HUES64 (cell line): ENCODE measurements around the gene ERC2.

Experiments used
- H3K27ac ChIP-seq: 2 replicates; pipeline ENCODE4 v1.7.0; 2013; ENCODE audit warnings: low read depth, low read length, inconsistent platforms
- H3K27me3 ChIP-seq: 2 replicates; pipeline ENCODE4 v1.6.1; 2013; ENCODE audit warnings: mild to moderate bottlenecking, low read length; ENCODE audit not compliant: insufficient read depth
- H3K36me3 ChIP-seq: 2 replicates; pipeline ENCODE4 v1.6.1; 2013; ENCODE audit warnings: mild to moderate bottlenecking, low read length; ENCODE audit not compliant: insufficient read depth
- H3K4me1 ChIP-seq: 2 replicates; pipeline ENCODE4 v1.6.1; 2013; ENCODE audit warnings: mild to moderate bottlenecking, low read length, moderate library complexity; ENCODE audit not compliant: insufficient read depth
- H3K4me3 ChIP-seq: 2 replicates; pipeline ENCODE4 v1.5.1; 2013; ENCODE audit warnings: mild to moderate bottlenecking, low read length, moderate library complexity
- H3K9ac ChIP-seq: 2 replicates; pipeline ENCODE4 v1.6.1; 2013; ENCODE audit warnings: mild to moderate bottlenecking, low read depth, low read length
- H3K9me3 ChIP-seq: 2 replicates; pipeline ENCODE4 v1.6.1; 2013; ENCODE audit warnings: low read depth, low read length; ENCODE audit not compliant: insufficient read depth
- WGBS: fragments of 150-250, 120-280 bp; methylation state at CpG from one replicate; pipeline ENCODE4 v1.1.7; 2013; ENCODE audit warnings: missing lambda C conversion rate; 5-methylcytosine and 5-hydroxymethylcytosine counted together

The ERC2 gene

DNA sequence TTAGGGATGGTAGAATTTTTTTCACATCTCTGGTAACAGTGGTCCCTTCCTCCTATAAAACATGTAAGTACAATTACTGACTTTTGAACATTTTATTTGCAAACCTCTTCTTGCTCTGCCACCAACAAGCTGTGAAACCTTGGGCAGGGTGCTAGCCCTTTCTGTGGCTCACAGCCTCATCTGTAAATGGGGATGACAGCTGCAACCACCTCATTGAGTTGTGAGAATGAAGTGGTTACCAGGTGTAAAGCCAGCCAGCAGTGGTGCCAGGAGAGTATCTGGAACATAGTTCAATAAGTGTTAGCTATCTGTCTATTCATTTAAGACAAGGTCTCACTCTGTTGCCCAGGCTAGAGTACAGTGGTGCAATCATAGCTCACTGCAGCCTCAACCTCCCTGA, 278.1 kb downstream of the ERC2 start:
- Histone ChIP-seq H3K4me1 (no peaks in the 10 kb centered on the region), H3K9ac (no peak overlapping the region), H3K27ac (no peak overlapping the region), H3K9me3 (no peaks in the 10 kb centered on the region), H3K36me3 (no peaks in the 10 kb centered on the region), H3K27me3 (no peaks in the 10 kb centered on the region), H3K4me3 (no peak overlapping the region)

DNA sequence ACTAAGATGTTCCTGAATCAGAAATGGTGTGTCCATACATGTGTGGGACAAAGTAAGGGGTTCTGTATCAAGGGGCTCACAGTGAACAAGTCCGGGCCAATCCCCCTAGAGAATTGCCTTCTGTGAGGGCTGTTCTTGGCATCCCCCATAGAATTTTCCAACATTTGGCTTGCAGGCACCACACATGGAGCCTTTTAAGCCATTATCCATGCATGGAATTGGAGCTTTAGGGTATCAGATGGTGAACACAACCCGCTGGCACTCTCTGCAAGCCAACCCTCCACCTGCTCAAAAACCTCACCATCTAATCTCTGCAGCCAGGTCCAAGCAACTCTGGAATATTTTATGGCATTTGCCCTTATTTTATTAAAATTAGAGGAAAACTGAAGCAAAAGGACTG, 278.7 kb downstream of the ERC2 start:
- 100% methylated on average over 2 of the region's 2 CpGs for WGBS
- no peak overlapping the region for H3K27ac ChIP-seq

DNA sequence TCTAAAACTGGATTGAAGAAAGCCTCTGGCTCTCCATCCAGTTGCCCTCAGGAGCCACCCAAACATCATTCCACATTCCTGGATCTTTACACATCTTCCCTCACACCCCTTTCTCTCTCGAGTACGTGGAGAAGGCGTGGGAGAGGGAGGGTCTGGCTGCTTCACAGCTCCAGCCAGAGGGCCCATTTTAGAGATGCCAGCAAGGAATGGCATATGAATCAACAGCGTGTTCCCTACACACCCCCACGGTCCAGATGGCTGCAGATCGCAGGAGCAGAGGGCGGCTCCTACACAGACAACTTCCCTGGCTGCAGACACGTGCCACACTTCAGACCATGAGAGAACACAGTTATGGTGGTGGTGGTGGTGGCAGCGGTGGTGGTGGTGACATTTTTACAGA, 280.1 kb downstream of the ERC2 start:
- no peaks in the 10 kb centered on the region for H3K27me3 ChIP-seq
- WGBS, result 98% methylated on average over 9 of the region's 9 CpGs
- no peak overlapping the region for H3K4me3 ChIP-seq
- H3K9me3 ChIP-seq, result no peaks in the 10 kb centered on the region
- H3K9ac ChIP-seq, result no peak overlapping the region
- no peak overlapping the region for H3K27ac ChIP-seq
- no peaks in the 10 kb centered on the region for H3K36me3 ChIP-seq
- no peaks in the 10 kb centered on the region for H3K4me1 ChIP-seq

More for the DNA sequence above, 278.7 kb downstream of the ERC2 start:
- no peaks in the 10 kb centered on the region for H3K9me3 ChIP-seq
- H3K27me3 ChIP-seq, result no peaks in the 10 kb centered on the region
- no peaks in the 10 kb centered on the region for H3K36me3 ChIP-seq
- no peak overlapping the region for H3K9ac ChIP-seq
- H3K4me1 ChIP-seq, result no peaks in the 10 kb centered on the region
- H3K4me3 ChIP-seq, result no peak overlapping the region

DNA sequence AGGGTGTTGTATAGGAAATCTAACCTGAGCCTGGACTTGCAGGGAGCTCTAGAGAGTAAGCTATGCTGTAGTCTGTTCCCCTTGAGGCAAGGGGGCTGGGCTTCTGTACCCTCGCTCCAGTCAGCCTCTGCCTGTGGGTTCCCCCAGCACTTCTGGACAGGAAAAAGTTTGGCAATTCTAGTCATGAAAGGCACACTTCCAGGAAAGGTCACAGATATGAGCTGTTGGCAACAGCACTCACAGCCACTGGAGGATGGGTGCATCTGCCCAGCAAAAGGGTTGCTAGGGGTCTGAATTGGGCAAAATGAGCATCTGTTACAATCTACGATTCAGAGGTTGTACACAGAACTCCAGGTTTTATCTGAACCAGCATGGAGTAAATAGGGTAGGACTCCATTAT, 281.2 kb downstream of the ERC2 start:
- Histone ChIP-seq H3K27ac (no peak overlapping the region), H3K36me3 (no peaks in the 10 kb centered on the region), H3K27me3 (no peaks in the 10 kb centered on the region), H3K9ac (no peak overlapping the region), H3K4me3 (no peak overlapping the region), H3K9me3 (no peaks in the 10 kb centered on the region), H3K4me1 (no peaks in the 10 kb centered on the region)
- WGBS, result 89% methylated on average over 2 of the region's 2 CpGs

DNA sequence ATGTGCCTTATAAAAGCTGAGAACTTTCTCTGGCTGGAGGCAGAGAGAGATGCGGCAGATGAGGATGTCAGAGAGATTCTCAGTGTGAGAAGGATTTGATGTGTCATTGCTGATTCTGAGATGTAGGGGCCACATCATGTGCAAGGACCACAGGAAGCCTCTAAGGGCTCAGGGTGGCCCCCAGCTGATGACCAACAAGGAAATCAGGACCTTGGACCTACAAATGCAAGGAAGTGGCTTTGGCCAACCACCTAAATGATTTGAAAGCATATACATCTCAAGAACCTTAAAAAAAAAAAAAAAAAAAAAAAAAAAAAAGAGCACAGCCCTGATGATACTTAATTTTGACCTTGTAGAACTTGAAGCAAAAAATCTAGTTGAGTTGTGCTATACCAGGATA, 282.4 kb downstream of the ERC2 start:
- no peaks in the 10 kb centered on the region for H3K4me1 ChIP-seq
- H3K9ac ChIP-seq, result no peak overlapping the region
- H3K36me3 ChIP-seq, result no peaks in the 10 kb centered on the region
- no peaks in the 10 kb centered on the region for H3K27me3 ChIP-seq
- WGBS, result 93% methylated on average over 1 of the region's 1 CpG
- no peak overlapping the region for H3K4me3 ChIP-seq
- no peaks in the 10 kb centered on the region for H3K9me3 ChIP-seq
- no peak overlapping the region for H3K27ac ChIP-seq

DNA sequence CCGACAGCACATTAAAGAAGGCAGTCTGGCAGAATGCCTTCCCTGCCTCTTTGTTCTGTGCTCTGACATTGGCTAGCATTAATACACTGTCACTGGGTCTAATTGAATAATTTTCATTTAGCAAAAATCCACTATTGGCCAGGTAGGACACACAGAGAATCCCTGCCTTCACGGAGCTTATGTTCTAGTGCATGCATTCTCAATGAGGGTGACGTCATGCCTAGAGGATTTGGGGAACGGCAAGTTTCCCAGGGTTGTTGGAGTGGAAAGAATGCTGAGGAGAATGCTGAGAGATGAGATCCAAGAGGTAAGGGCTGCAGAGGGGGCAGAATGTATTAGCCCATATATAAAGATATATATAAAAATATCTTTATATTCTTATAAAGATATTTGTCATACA, 284.7 kb downstream of the ERC2 start:
- no peak overlapping the region for H3K4me3 ChIP-seq
- no peak overlapping the region for H3K9ac ChIP-seq
- WGBS, result 69% methylated on average over 4 of the region's 4 CpGs
- H3K9me3 ChIP-seq, result no peaks in the 10 kb centered on the region
- no peaks in the 10 kb centered on the region for H3K27me3 ChIP-seq
- no peaks in the 10 kb centered on the region for H3K36me3 ChIP-seq
- no peak overlapping the region for H3K27ac ChIP-seq
- no peaks in the 10 kb centered on the region for H3K4me1 ChIP-seq

DNA sequence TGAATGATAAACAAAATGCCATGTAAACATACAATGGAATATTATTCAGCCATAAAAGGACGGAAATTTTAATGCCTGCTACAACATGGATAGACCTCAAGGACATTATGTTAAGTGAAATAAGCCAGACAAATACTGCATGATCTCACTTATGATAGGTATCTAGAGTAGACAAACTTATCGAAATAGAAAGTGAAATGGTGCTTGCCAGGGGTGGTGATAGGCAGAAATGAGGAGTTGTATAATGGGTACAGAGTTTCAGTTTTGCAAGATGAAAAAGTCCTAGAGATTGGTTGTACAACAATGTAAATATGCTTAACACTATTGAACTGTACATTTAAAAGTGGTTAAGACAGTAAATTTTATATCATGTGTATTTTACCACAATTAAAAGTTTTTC, 287.8 kb downstream of the ERC2 start:
- no peaks in the 10 kb centered on the region for H3K9me3 ChIP-seq
- no peaks in the 10 kb centered on the region for H3K27me3 ChIP-seq
- no peak overlapping the region for H3K27ac ChIP-seq
- H3K36me3 ChIP-seq, result no peaks in the 10 kb centered on the region
- no peaks in the 10 kb centered on the region for H3K4me1 ChIP-seq
- H3K9ac ChIP-seq, result no peak overlapping the region
- no peak overlapping the region for H3K4me3 ChIP-seq
- 97% methylated on average over 2 of the region's 2 CpGs for WGBS

DNA sequence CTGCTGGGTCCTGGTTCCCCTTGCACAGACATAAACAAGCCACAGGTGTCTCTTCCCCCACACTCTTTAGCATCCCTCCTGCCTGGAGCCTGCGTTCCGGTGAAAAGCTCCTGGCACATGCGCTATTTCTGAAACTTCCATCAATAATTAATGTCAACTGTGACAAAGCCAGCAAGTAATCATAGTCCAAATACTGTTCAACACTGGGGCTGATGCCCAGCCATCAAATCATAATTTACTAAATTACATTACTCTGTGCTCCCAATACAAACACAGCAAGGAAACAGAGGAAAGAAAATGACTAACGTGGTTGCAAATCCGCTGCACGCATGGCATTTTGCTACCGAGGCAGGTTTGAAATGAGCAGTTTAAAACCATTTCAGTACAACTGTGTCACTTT, 294.7 kb downstream of the ERC2 start:
- no peaks in the 10 kb centered on the region for H3K27me3 ChIP-seq
- no peak overlapping the region for H3K4me3 ChIP-seq
- 94% methylated on average over 7 of the region's 7 CpGs for WGBS
- H3K36me3 ChIP-seq, result no peaks in the 10 kb centered on the region
- no peaks in the 10 kb centered on the region for H3K9me3 ChIP-seq
- no peak overlapping the region for H3K27ac ChIP-seq
- H3K9ac ChIP-seq, result no peak overlapping the region
- peaks cover 13% of the 10 kb centered on the region for H3K4me1 ChIP-seq

DNA sequence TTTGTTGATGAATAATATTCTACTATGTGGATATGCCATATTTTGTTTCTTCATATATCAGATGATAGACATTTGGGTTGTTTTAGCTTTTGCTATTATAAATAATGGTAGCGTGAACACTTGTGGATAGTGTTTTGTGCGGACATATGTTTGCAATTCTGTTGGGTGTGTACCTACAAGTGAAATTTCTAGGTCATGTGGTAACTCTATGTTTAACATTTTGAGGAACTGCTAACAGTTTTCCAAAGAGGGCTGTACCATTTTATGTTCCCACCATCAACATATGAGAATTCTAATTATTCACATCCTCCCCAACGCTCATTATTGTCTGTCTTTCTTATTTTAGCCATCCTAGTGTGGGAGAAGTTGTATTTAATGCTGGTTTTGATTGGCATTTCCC, 303.8 kb downstream of the ERC2 start:
- 97% methylated on average over 2 of the region's 3 CpGs for WGBS
- H3K4me1 ChIP-seq, result no peaks in the 10 kb centered on the region
- no peak overlapping the region for H3K9ac ChIP-seq
- H3K4me3 ChIP-seq, result no peak overlapping the region
- no peaks in the 10 kb centered on the region for H3K27me3 ChIP-seq
- H3K9me3 ChIP-seq, result peaks cover 10% of the 10 kb centered on the region; the same call in 1 of the 2 replicates
- no peak overlapping the region for H3K27ac ChIP-seq
- no peaks in the 10 kb centered on the region for H3K36me3 ChIP-seq

DNA sequence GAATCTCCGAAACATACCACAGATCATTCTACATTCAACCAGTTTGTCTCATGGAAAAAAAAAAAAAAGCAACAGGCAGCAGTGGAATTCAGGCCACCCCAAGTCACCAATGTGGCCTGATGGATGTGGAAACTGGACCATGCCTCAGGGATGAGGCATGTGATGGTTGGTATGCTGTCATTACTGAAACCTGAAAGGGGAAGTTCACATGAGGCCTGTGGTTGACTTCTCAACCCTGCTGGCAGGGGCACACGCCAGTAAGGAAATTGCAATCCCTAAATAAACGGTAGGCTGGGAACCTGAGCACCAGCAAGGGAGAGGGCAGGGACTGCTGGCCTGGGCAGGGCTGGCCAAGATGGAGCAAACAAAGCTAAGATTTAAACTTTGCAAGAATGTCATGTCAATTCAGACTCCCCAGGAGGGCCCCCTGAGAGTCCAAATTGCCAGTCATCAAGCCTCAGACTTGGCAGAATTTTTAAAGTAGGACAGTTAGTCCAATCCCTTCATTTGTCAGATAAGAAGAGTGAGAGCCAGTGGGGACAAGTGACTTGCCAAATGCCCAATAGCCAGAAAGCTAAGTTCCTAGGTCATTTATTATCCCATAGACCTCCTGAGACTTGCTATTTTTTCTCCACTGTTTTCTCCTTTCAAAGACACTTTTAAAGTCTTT, 310.4 kb downstream of the ERC2 start:
- H3K9ac ChIP-seq, result no peak overlapping the region
- no peaks in the 10 kb centered on the region for H3K27me3 ChIP-seq
- H3K27ac ChIP-seq, result no peak overlapping the region
- H3K36me3 ChIP-seq, result no peaks in the 10 kb centered on the region
- H3K4me1 ChIP-seq, result 0 out of 2 replicates have a peak, but pooled peaks cover 3% of the 10 kb centered on the region
- 89% methylated on average over 3 of the region's 3 CpGs for WGBS
- peaks cover 10% of the 10 kb centered on the region; the same call in 1 of the 2 replicates for H3K9me3 ChIP-seq
- no peak overlapping the region for H3K4me3 ChIP-seq

GRCh38 chr3:56154297-56154696, 314.0 kb downstream of the ERC2 start:
- Histone ChIP-seq H3K36me3 (no peaks in the 10 kb centered on the region), H3K4me3 (no peak overlapping the region), H3K4me1 (0 out of 2 replicates have a peak, but pooled peaks cover 3% of the 10 kb centered on the region), H3K27me3 (no peaks in the 10 kb centered on the region), H3K27ac (no peak overlapping the region), H3K9me3 (no peaks in the 10 kb centered on the region), H3K9ac (no peak overlapping the region)
- 100% methylated on average over 1 of the region's 1 CpG for WGBS

DNA sequence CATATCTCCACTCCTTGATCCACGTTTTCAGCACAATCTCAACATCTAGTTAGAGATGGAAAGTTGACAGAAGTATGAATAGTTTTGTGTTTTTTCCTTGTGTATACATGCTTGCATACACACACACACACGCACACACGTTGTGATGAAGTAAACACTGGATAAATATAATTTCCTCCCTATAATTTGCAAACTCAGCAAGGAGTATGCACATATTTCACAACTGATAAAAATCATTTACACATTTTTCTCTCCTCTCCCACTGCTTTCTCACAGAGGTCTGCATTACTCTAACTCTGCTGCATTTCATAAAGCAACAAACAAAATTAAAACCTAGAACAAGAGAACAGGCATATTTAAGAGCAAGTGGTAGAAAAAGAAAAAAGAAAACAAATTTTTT, 320.9 kb downstream of the ERC2 start:
- H3K9ac ChIP-seq, result no peak overlapping the region
- H3K27me3 ChIP-seq, result no peaks in the 10 kb centered on the region
- no peaks in the 10 kb centered on the region for H3K9me3 ChIP-seq
- no peaks in the 10 kb centered on the region for H3K36me3 ChIP-seq
- no peak overlapping the region for H3K4me3 ChIP-seq
- WGBS, result 83% methylated on average over 2 of the region's 3 CpGs
- no peak overlapping the region for H3K27ac ChIP-seq
- no peaks in the 10 kb centered on the region for H3K4me1 ChIP-seq
